GM19468 (cell line): ENCODE measurements around the gene MYOF.

Experiments used
- ATAC-seq: cut with Tn5 transposase; IDR thresholded peaks from one replicate; pipeline ENCODE4 v1.9.1; 2021; ENCODE audit warnings: mild to moderate bottlenecking, moderate library complexity, moderate number of reproducible peaks; ENCODE audit not compliant: unreplicated experiment; ENCODE audit errors: extremely low read depth

The MYOF gene, protein sequence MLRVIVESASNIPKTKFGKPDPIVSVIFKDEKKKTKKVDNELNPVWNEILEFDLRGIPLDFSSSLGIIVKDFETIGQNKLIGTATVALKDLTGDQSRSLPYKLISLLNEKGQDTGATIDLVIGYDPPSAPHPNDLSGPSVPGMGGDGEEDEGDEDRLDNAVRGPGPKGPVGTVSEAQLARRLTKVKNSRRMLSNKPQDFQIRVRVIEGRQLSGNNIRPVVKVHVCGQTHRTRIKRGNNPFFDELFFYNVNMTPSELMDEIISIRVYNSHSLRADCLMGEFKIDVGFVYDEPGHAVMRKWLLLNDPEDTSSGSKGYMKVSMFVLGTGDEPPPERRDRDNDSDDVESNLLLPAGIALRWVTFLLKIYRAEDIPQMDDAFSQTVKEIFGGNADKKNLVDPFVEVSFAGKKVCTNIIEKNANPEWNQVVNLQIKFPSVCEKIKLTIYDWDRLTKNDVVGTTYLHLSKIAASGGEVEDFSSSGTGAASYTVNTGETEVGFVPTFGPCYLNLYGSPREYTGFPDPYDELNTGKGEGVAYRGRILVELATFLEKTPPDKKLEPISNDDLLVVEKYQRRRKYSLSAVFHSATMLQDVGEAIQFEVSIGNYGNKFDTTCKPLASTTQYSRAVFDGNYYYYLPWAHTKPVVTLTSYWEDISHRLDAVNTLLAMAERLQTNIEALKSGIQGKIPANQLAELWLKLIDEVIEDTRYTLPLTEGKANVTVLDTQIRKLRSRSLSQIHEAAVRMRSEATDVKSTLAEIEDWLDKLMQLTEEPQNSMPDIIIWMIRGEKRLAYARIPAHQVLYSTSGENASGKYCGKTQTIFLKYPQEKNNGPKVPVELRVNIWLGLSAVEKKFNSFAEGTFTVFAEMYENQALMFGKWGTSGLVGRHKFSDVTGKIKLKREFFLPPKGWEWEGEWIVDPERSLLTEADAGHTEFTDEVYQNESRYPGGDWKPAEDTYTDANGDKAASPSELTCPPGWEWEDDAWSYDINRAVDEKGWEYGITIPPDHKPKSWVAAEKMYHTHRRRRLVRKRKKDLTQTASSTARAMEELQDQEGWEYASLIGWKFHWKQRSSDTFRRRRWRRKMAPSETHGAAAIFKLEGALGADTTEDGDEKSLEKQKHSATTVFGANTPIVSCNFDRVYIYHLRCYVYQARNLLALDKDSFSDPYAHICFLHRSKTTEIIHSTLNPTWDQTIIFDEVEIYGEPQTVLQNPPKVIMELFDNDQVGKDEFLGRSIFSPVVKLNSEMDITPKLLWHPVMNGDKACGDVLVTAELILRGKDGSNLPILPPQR (N-terminal part only)

GRCh38 chr10:93482145-93482834 lies at the start of gene MYOF:
TSS of gene MYOF (minus strand) at chr10:93482334. CDS start at chr10:93482194, 140 bp downstream.
- no peak for ATAC-seq

DNA sequence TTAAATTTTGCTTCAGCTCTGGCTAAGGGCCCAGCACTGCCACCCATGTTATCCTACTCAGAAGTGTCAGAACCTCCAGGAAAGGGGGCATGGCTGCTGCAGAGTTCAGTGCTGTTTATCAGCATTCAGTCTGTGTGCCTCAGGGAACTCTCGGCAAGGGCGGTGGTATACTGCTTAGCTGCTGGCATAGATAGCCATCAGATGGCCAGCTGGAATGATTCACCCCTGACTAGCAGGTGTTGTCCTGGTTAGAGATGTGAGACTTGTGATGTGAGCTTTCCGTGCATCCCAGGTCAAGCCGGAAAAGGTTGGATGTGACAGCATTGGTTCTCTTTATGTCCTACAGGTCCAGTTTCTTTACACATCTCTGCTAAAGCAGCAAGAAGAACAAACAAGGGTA lies 36.4 kb upstream of the MYOF start:
- no peak for ATAC-seq

GRCh38 chr10:93516006-93516380 lies 33.9 kb upstream of the MYOF start:
- ATAC-seq: no peak

DNA sequence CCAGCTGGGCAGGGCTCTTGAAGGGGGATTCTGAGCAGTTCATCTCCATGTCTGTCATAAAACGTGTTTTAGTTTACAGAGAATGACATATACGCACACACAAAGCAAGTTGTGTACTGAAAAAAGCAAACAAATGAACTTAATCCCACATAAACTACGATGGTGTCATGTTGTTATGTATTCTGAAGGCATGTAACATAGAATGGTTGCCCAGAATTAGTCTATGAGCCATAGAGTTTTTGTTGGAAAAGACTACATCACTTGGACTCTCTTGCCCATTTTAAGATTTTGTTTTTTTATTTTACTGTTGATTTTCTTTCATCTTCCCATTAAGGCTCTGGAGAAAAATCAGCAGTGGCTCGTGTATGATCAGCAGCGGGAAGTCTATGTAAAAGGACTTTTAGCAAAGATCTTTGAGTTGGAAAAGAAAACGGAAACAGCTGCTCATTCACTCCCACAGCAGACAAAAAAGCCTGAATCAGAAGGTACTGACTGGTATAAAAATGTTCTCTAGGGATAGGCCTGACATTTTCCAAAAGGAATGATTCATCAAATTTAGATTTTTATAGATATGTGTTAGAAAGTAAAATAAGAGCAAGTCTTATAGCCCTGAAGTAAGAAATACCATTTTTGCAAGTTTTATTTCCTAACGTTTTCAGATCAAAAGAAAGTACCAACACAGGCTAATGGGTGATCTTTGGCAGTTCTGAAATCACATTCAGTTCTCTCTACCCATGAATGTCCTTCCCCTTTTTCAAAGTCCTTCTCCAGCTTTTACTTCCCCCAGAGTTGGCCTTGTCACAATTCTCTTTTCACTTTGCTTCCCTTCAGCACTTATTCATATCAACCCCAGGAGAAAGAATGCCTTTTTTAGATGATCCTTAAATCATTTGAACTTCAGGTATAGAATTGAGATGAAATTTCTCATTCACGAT lies 33.2 kb upstream of the MYOF start:
- ATAC-seq: no peak

DNA sequence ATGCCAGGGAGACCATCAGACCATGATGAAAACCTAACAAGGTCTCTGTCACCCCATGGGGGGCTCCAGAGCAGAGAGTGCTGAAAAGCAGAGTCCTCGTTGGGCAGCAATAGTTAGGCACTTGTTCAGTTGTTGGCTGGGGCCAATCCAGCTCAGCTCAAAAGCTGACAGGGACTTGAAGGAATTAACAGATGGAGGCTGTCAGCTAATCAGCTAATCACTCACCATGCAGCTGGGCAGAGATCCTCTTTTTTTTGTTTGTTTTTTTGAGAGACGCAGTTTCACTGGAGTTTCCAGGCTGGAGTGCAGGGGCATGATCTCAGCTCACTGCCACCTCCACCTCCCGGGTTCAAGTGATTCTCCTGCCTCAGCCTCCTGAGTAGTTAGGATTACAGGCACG lies 32.4 kb upstream of the MYOF start:
- ATAC-seq: no peak

DNA sequence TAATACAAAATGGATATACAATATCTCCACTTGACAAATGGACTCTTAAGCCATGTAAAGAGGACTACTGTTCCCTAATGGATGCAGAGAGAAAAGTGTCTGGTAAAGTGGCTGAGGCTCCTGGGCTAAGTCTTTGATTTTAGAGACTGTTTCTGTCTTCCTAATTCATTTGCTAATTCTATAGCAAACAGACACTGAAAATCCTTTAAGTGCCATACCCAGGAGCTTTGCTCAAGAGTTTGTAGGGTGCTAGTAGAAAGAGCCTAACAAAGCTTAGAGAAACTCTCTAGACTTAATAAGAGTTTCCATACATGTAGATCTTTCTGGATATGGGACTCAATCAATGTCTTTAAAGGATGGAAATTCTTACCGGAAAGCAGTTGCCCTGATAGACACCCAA lies 31.0 kb upstream of the MYOF start:
- no peak for ATAC-seq

GRCh38 chr10:93512565-93512964 lies 30.4 kb upstream of the MYOF start:
- no peak for ATAC-seq

GRCh38 chr10:93509816-93510215 lies 27.7 kb upstream of the MYOF start:
- ATAC-seq: no peak

DNA sequence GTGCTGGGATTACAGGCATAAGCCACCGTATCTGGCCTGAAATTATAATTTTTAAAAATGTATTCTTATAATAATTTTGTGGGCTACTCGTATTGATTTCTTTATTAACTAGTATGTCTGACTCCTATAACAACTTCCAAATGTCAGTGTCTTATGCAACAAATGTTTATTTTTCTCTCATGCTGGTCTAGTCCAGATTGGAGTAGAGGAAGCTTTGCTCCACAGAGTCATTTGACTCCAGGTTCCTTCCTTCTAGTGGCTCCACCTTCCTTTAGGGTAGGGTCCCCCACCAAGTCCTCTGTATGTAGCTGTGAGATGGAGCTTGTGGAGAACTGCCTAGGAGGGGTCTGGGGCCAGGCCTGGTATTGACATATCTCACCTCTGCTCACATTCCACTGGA lies 22.9 kb upstream of the MYOF start:
- no peak for ATAC-seq

DNA sequence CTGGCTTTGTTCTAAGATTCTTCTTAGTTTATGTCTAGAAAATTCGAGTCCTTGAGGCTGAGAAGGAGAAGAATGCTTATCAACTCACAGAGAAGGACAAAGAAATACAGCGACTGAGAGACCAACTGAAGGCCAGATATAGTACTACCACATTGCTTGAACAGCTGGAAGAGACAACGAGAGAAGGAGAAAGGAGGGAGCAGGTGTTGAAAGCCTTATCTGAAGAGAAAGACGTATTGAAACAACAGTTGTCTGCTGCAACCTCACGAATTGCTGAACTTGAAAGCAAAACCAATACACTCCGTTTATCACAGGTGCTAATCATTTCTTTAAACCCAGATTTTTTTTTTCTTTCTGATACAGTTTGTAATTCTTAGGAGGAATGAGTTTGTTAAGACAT lies 20.9 kb upstream of the MYOF start:
- ATAC-seq: peak; percentile 88

- ATAC-seq: no peak
These were observed 19.5 kb upstream of the MYOF start for GRCh38 chr10:93501650-93502049.

GRCh38 chr10:93498166-93498565 lies 16.0 kb upstream of the MYOF start:
- ATAC-seq: no peak

GRCh38 chr10:93496322-93497041 lies 14.3 kb upstream of the MYOF start, which contains the start of gene CEP55:
TSS of gene CEP55 (plus strand) at chr10:93496612. CDS start at chr10:93500052, 3,440 bp downstream.
- ATAC-seq: peak; percentile 95

DNA sequence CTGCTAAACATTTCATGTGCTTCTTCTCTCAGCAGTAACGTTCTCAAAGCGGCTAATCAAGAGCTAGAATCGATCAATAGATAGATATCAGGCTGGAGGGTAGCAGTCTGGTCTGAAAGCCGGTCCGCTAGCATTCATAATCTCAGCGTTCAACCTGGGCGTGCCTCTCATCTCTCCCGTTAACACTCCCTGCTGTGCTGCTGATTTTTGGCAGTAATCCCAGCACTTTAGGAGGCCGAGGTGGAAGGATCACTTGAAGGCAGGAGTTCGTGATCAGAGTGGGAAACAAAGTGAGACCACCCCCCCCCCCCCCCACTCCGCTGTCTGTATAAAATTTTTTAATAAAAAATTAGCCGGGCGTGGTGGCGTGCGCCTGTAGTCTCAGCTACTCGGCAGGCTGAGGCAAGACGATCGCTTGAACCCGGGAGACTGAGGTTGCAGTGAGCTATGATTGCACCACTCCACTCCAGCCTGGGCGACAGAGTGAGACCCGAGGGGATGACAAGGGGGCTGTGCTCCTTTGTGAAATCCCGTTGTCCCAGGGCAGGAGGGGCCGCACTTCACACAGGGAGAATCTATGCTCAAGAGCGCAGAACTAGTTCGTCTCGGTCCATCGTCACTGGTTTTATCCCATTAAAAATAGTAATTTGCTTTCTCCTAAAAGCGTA lies 13.7 kb upstream of the MYOF start:
- no peak for ATAC-seq

DNA sequence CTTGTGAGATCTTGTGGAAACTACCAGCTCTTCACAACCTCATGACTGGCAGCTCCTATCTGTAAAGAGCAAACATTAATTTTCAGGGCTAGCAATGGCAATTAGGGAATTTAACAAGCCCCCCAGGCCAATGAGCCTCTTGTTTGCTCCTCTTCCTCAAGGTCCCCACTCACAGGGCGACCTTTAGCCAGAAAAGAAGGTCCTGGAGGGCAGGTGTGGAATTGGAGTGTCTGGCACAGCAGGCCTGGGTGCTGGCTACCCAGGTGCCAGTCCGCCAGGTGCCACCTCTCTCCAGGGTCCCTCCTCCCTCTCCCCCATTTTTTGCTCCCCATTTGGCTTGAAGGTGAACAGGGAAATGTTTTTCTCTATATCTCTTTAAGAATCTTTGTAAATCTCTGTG lies 12.4 kb upstream of the MYOF start:
- no peak for ATAC-seq

GRCh38 chr10:93493162-93493561 lies 11.0 kb upstream of the MYOF start:
- no peak for ATAC-seq

- no peak for ATAC-seq
These were observed 9.5 kb upstream of the MYOF start for GRCh38 chr10:93491602-93492121.
